Lower leg skin (tissue), 4 donors: ENCODE results near the gene CFDP1. TPM values are rescaled to one million over a fixed set of nuclear protein-coding genes. Genes with fewer than 3 reads are reported as not detected.

Experiments used
- DNase-seq, 2 donors: peaks; one replicate each; pipeline ENCODE4 v3.0.0-alpha.2; 2019; ENCODE audit warnings: low spot score in 2 of 2
- H3K4me3 ChIP-seq: fragments of 200-600 bp; sonication (generic); 2 replicates; pipeline ENCODE4 v1.5.1; 2017; ENCODE audit warnings: mild to moderate bottlenecking, low read depth; ENCODE audit not compliant: poor library complexity, severe bottlenecking
- CTCF ChIP-seq, 3 donors: fragments of 450-650 bp; IDR thresholded peaks; one replicate each; pipeline ENCODE4 v1.5.1; 2016; ENCODE audit warnings: antibody characterized with exemption in 3 of 3, mild to moderate bottlenecking in 3 of 3, moderate library complexity in 2 of 3
- POLR2A ChIP-seq, 2 donors: fragments of 450-650 bp; IDR thresholded peaks; one replicate each; pipeline ENCODE4 v1.6.1; 2016 to 2017; ENCODE audit warnings: antibody characterized with exemption in 2 of 2, mild to moderate bottlenecking in 1 of 2, moderate library complexity in 1 of 2
- WGBS, 2 donors: methylation state at CpG; one replicate each; pipeline ENCODE4 v1.1.5; 2018; 5-methylcytosine and 5-hydroxymethylcytosine counted together
- intact Hi-C: fragments of 100-400 bp; cut with DNase I; formaldehyde crosslinking; loops from one replicate; pipeline ENCODE4 v1.15.0; 2023; ENCODE audit warnings: low total_unique reads
- total RNA-seq, 4 donors: library from RNA; depleted of rRNA; stranded (reverse); fragments of >200 nt; gene quantifications; one replicate each; pipeline ENCODE4 v1.1.0, GENCODE V29; 2016

CFDP1 gene
- total RNA-seq, 4 donors from 2014 or later = 43.1 to 52.3 (median 49.5) TPM

- intact Hi-C loops = no loop called here
- TF ChIP-seq CTCF (IDR thresholded peaks at IDR 0.05) (no peak), POLR2A (IDR thresholded peaks at IDR 0.05) (no peak)
These were observed 121.8 kb downstream of the CFDP1 start for GRCh38 chr16:75311383-75311938.

GRCh38 chr16:75310541-75310940 lies 122.8 kb downstream of the CFDP1 start:
- no peak overlapping the region for H3K4me3 ChIP-seq
- 90 to 95% methylated on average over 3 of the region's 3 CpGs for WGBS, 2 donors
- DNase-seq = no peak
- intact Hi-C loops = no loop called here
- TF ChIP-seq POLR2A (IDR thresholded peaks at IDR 0.05) (no peak), CTCF (IDR thresholded peaks at IDR 0.05) (no peak)

More at GRCh38 chr16:75311383-75311938, 121.8 kb downstream of the CFDP1 start:
- DNase-seq = no peak
- 45 to 60% methylated on average over 3 of the region's 3 CpGs for WGBS, 2 donors
- H3K4me3 ChIP-seq = no peak overlapping the region

GRCh38 chr16:75309899-75310430 lies 123.3 kb downstream of the CFDP1 start:
- no peak for TF ChIP-seq CTCF (IDR thresholded peaks at IDR 0.05)
- TF ChIP-seq POLR2A (IDR thresholded peaks at IDR 0.05) = no peak
- intact Hi-C loops = no loop called here
- WGBS, 2 donors = 94% methylated on average over 1 of the region's 1 CpG
- no peak overlapping the region for H3K4me3 ChIP-seq
- no peak for DNase-seq

- WGBS, 2 donors = 95 to 97% methylated on average over 8 of the region's 8 CpGs
- H3K4me3 ChIP-seq = no peak overlapping the region
- no peak for TF ChIP-seq CTCF (IDR thresholded peaks at IDR 0.05)
- no peak for TF ChIP-seq POLR2A (IDR thresholded peaks at IDR 0.05)
- DNase-seq = no peak
- intact Hi-C loops = no loop called here
These were observed 124.1 kb downstream of the CFDP1 start for GRCh38 chr16:75309156-75309555.

GRCh38 chr16:75308011-75308410 lies 125.3 kb downstream of the CFDP1 start:
- 88 to 97% methylated on average over 3 of the region's 3 CpGs for WGBS, 2 donors
- DNase-seq = no peak
- H3K4me3 ChIP-seq = no peak overlapping the region
- intact Hi-C loops = no loop called here
- TF ChIP-seq CTCF (IDR thresholded peaks at IDR 0.05) (no peak), POLR2A (IDR thresholded peaks at IDR 0.05) (no peak)

- H3K4me3 ChIP-seq = no peak overlapping the region
- intact Hi-C loops = no loop called here
- DNase-seq = no peak
- TF ChIP-seq CTCF (IDR thresholded peaks at IDR 0.05) = no peak
- no peak for TF ChIP-seq POLR2A (IDR thresholded peaks at IDR 0.05)
- WGBS, 2 donors = 94% methylated on average over 3 of the region's 3 CpGs
These were observed 125.8 kb downstream of the CFDP1 start for GRCh38 chr16:75307506-75307905.
